ENCODE results near the gene DGCR2.

GRCh38 chr22:19137384-19138216 is 15.4 kb upstream of the DGCR2 start:
- no peak for TF ChIP-seq CTCF (IDR thresholded peaks at IDR 0.05)
- no peak for TF ChIP-seq POLR2A (IDR thresholded peaks at IDR 0.05)
